HG03103 (cell line): Measurements from ENCODE around the gene CTNNBIP1.
"Not testable (repeated sequence)": the region's sequence is repeated elsewhere in the genome, so short reads cannot be mapped to it uniquely, and the experiment has no call there.

ENCODE experiments used
- ATAC-seq: cut with Tn5 transposase; IDR thresholded peaks from one replicate; pipeline ENCODE4 v1.9.1; 2021; ENCODE audit warnings: low read depth; ENCODE audit not compliant: unreplicated experiment

The CTNNBIP1 gene

GRCh38 chr1:9811239-9811966 is 98.7 kb downstream of the CTNNBIP1 start:
- no peak for ATAC-seq

DNA sequence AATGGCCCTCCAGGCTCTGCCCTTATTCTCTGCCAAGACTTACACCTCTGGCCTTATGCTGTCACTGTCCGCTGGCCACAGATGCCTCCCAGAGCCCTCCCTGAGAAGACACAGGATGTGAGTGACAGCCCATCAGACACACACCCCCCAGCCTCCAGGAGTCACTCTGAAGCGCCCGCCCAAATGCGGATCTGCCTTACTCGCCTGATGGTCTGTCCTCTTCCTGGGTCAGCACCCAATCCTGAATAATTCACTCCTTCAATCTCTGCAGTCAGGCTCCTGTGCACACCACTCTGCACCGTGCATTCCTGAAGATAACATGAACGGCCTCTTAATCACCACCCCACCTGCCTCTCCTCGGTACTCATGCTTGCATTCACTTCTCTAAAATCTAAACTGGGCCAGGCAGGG is 101.0 kb downstream of the CTNNBIP1 start:
- no peak for ATAC-seq

DNA sequence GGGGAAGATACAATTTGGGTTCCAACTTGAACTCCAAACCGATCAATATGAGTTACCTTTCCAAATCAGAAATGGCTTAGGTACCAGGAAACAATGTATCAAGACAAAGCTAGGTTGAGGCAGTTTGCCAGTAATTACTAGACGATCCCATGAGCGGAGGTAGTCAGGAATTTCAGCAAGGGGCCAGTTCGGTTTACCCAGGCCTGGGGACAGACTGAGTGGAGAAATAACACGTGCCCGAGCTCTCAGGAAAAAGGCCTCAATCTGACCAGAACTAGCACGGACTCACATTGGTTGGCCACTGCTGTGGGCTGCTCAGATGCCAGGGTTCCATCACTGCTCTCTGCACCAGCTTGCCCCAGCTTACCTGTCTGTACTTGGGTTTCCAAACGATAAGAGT is 101.6 kb downstream of the CTNNBIP1 start:
- ATAC-seq: no peak

GRCh38 chr1:9807541-9807940 is 102.5 kb downstream of the CTNNBIP1 start:
- ATAC-seq: no peak

DNA sequence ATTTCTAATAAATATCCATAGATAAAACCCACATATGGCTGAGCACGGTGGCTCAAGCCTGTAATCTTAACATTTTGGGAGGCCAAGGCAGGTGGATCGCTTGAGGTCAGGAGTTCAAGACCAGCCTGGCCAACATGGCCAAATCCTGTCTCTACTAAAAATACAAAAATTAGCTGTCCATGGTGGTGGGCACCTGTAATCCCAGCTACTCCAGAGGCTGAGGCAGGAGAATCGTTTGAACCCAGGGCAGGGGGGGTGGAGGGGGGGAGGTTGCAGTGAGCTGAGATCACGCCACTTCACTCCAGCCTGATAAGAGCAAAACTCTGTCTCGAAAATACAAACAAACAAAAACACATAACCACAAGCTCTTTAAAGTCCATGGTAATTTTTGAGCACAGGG is 104.1 kb downstream of the CTNNBIP1 start:
- ATAC-seq: not testable (repeated sequence)

DNA sequence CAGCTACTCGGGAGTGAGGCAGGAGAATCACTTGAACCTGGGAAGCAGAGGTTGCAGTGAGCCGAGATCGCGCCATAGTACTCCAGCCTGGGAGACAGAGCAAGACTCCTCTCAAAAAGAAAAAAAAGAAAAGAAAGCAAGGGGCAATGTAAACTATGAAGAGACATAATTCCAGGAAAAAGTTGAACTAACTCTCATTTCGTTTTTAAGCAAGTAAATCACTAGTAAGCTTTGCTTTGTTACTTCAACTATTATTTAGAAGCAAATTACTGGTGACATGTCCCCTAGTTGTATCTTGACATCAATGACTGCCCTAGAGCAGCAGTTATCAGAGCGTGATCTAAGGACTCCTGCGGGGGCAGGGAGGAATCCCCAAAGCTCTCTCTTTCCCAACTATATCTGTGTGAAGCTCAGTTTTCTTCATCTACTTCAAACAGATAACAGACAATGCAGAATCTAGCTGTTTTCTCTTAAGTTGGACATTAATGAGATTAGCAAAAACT is 105.0 kb downstream of the CTNNBIP1 start:
- no peak for ATAC-seq

- not testable (repeated sequence) for ATAC-seq
Observed at GRCh38 chr1:9803003-9803918, 106.8 kb downstream of the CTNNBIP1 start.

DNA sequence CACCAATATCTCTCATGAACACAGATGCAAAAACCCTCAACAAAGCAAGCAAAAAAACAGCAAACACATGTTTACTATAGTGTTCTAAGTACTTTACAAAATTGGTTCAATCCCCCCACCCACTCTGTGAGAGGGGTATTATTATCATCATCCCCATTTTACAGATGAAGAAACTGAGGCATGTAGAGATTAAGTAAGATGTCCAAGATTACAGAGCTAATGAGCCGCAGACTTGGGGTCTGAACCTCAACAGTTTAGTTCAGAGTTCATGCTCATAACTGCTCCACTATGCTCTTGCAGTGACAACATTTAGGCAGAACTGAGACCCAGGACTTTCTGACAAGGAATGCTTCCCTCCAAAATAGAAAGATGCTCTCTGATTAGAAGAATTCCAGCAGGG is 108.2 kb downstream of the CTNNBIP1 start:
- ATAC-seq: no peak
